DMS53 treated with DMSO at 0.1 percent for 48 hours (cell line): ENCODE data around the gene CPA4.

Experiments used
- DNase-seq: peaks from one replicate; lab custom pipeline; 2025; ENCODE audit not compliant: unreplicated experiment; lab: John Stamatoyannopoulos, UW

The CPA4 gene

GRCh38 chr7:130362251-130362816 is 69.4 kb downstream of the CPA4 start:
- DNase-seq, result no peak

GRCh38 chr7:130363026-130363847 is 70.3 kb downstream of the CPA4 start:
- peak; percentile 73 for DNase-seq

GRCh38 chr7:130364451-130364850 is 71.5 kb downstream of the CPA4 start:
- DNase-seq, result no peak

GRCh38 chr7:130365088-130365487 is 72.1 kb downstream of the CPA4 start:
- peak; percentile 48 for DNase-seq

GRCh38 chr7:130365511-130366441 is 72.8 kb downstream of the CPA4 start:
- DNase-seq, result peak; percentile 100

GRCh38 chr7:130366564-130366963 is 73.6 kb downstream of the CPA4 start:
- DNase-seq, result peak; percentile 22

- DNase-seq, result no peak
Measured at GRCh38 chr7:130367088-130367755, 74.3 kb downstream of the CPA4 start.

- DNase-seq, result no peak
Measured at GRCh38 chr7:130367836-130368746, 75.1 kb downstream of the CPA4 start.

- DNase-seq, result peak; percentile 27
Measured at GRCh38 chr7:130369110-130369711, 76.2 kb downstream of the CPA4 start.

- DNase-seq, result no peak
Measured at GRCh38 chr7:130369831-130370550, 77.0 kb downstream of the CPA4 start.

- DNase-seq, result no peak
Measured at GRCh38 chr7:130371046-130371445, 78.1 kb downstream of the CPA4 start.

- DNase-seq, result no peak
Measured at GRCh38 chr7:130372402-130373165, 79.6 kb downstream of the CPA4 start.
